ENCODE measurements around the gene EFHD2. TPM values are rescaled to one million over a fixed set of nuclear protein-coding genes. Genes with fewer than 3 reads are reported as not detected.
"Not testable (repeated sequence)": the region's sequence is repeated elsewhere in the genome, so short reads cannot be mapped to it uniquely, and the experiment has no call there.

EFHD2 gene
- total RNA-seq, 1 experiment from 2014 or later: 58.5 TPM

DNA sequence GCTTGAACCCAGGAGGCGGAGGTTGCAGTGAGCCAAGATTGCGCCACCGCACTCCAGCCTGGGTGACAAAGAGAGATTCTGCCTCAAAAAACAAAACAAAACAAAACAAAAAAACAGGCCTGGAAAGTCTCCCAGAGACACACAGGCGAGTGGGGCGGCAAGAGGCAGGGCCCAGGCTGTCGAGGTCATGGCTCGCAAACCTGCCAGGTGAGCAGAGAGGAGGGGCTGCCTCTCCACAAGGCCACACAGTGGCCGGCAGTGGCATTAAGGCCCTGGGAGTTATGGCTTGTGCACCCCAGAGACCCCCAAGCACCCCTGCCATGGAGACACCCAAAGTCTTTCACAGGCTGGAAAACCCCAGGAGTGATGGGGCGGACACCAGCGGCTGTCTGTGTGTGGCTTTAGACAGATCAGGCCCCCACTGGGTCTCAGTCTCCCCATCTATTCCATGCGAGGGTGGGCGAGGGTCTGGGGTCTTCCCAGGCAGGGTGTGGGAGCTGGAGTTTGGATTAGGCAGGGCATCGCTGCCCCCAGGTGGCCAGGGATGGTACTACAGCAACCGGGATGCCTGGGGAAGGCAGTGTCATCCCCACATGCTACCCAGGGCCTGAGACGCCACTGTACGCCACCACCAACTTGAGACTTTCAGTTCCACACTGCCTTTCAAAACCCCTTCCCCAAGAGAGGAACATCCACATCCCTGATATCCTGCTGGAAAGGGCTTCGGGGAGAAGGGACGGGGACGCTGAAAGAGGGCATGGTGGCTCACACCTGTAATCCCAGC lies 21.3 kb downstream of the EFHD2 start:
- no peak for DNase-seq (ENCODE audit: low spot score)

DNA sequence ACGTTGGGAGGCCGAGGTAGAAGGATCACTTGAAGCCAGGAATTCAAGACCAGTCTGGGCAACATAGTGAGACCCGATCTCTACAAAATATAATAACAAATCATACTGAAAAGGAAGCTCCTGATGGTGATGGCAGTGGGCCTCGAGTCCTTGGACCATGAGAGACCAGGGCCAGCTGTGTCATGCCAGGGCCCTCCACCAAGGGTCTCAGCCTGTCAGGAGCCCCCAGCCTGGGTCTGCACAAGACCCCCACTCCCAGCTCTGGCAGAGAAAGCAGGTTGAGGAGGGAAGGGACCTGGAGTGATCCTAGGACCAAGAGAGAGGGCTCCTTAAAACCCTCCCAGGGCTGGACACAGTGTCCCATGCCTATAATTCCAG lies 21.9 kb downstream of the EFHD2 start:
- DNase-seq (ENCODE audit: low spot score): no peak

DNA sequence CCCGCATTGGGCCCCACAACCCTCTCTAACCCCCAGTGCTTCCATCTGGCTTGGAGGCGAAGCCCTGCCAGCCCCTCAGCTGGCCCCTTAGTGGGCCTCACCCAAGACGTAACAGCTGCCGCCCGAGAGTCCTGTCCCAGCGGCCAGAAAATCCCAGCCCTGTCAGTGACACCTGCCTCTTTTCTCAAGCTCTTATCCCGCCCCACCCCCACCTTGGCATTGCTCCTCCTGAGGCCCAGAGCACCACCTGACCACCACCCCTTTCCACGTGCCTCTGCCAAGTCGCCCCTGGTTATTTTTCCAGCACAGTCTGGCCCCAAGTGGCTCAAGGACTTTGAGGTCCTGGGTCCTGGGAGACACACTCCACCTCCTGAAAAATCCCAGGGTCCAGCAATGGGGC lies 22.6 kb downstream of the EFHD2 start:
- no peak for DNase-seq (ENCODE audit: low spot score)

DNA sequence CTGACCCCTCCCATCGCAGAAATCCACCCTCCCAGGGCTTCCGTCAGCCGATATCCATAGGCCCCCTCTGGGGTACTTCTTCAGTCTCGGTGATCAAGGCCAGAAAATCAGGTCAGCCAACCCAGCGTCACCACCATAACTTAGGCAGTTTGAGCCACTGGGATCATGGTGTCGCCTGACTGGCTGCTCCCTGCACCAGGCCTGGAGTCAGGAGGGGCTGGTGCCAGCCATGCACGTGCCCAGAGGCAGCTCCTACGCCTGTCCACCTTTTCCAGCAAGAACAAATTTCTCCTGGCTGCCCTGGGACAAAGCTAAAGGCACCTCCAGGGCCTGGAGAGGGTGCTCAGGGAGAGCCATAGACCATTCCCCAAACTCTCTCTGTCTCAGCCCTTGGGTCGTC lies 23.8 kb downstream of the EFHD2 start:
- no peak for DNase-seq (ENCODE audit: low spot score)

DNA sequence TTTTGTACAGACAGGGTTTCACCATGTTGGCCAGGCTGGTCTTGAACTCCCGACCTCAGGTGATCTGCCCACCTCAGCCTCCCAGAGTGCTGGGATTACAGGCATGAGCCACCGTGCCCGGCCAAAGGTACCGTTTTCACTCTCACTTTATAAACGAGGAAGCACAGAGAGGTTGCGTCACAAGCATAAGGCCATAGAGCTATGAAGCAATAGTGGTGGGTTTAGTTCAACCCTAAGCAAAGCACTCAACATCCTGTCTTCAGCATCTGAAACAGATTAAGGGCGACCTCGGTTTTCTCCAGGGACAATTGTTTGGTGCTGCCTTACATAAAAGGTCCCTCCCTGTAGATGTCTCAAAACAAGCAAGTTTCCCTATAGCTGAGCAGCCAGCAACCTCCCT lies 25.1 kb downstream of the EFHD2 start:
- DNase-seq (ENCODE audit: low spot score): not testable (repeated sequence)

DNA sequence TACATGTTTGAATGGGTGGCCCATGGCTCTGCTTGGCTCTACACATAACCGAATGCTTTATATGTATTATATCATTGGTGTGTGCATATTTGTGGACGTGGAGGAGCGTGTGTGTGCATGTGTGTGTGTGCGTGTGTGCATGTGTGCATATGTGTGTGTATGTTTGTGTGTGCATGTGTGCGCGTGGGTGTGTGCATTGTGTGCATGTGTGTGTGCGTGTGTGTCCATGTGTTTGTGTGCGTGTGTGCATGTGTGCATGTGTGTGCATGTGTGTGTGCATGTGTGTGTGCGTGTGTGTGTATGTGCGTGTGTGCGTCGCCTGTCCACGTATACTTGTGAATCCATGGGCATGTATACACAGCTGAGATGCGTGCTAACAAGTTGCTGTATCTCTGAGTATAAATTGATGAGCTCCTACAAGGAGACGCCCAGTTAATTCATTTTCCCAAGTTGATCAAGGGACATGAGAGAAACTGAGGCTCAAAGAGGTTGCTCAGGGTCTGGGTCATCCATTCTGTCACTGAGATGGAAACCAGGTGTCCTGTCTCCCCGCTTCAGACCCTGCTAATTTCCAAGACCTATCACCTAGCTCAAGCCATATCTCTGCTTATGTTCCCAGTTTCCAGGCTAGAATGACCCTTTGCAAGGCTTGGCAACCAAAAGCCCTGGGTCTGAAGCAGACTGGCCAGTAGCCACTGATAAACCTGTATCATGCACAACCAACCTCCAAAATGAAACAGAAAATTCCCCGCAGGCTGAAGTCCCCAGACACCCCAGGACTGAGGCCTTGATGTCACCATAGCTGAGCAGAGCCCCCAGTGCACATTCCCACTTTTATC lies 25.8 kb downstream of the EFHD2 start:
- DNase-seq (ENCODE audit: low spot score): no peak

DNA sequence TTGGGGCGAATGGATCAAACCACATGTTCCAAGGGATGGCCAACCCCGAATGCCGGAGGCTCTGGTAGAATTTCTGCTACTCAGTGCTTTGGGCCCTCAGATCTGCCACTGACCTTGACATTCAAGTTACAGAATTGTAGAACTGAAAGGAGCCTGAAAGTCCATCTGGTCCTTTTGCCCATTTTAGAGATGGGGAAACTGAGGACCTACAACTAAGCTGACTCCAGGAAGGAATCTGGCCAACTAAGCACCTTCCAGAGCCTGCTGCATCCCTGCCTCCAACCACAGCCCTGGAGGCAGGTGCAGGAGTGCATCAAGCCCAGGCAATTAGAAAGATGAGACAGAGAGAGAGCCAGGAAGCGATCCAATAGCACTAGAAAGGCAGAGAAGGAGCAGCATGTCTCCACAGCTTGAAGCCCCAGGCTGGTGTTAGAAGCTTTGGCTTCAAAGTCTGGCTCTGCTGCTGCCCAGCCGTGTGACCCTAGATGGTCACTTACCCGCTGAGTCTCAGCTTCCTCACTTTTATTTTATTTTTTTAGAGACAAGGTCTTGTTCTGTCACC lies 27.3 kb downstream of the EFHD2 start:
- no peak for DNase-seq (ENCODE audit: low spot score)

DNA sequence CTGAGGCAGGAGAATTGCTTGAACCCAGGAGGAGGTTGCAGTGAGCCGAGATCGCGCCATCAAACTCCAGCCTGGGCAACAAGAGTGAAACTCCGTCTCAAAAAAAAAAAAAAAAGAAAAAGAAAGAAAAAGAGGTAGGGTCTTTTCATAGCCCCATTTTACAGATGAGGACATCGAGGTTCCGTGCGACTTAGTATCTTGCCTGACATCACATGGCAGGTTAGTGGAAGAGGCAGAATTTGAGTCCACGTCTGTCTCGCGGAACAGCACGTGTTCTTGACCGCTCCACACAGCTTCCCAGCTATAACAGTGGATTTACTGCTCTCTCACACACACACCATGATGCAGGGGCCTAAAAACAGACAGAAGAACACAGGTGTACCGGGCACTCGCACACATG lies 29.6 kb downstream of the EFHD2 start:
- DNase-seq (ENCODE audit: low spot score): no peak

DNA sequence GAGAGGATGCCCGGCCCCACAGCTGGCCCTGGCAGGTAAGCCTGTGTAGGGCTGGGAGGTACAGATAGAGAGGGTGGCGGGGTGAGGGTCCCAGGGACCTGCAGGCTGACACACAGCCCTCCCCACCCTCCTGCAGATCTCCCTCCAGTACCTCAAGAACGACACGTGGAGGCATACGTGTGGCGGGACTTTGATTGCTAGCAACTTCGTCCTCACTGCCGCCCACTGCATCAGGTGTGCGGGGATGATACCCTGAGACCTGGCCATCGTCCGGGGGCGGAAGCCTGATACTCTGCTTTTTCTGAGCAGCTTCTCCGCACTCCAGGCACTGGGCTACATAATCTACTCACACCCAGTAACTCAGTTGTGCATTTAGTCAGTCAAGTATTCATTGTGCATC lies 30.7 kb downstream of the EFHD2 start:
- no peak for DNase-seq (ENCODE audit: low spot score)

DNA sequence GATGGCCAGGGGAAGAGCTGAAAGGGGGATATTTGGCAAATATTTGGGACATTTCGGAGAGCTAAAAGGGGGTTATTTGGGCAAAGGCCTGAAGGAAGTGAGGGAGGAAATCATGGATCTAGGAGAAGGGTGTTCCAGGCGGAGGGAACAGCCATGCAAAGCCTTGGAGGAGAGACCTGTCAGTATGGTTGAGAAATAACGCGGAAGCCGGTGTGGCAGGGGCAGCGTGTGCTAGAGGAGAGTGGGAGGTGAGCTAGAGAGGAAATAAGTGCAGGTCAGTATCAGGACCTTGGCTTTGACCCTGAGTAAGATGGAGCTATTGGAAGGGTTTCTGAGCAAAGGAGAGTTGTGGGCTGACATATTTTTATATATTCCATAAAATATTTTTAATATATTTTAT lies 31.6 kb downstream of the EFHD2 start:
- no peak for DNase-seq (ENCODE audit: low spot score)

DNA sequence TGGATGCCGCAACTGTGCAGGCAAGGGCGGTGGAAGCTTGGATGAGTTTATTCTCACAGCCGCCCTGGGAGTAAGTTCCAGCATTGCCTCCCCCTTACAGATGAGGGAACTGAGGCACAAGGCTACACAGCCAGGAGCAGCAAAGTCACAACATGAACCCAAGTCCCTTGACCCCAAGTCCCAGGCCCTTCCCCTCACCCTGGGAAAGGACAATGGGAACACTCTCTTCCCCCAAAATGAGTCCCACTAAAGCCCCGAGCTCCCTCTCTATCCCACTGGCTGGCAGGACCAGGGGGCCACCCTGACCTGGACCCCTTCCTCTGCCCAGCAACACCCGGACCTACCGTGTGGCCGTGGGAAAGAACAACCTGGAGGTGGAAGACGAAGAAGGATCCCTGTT lies 32.4 kb downstream of the EFHD2 start:
- no peak for DNase-seq (ENCODE audit: low spot score)

DNA sequence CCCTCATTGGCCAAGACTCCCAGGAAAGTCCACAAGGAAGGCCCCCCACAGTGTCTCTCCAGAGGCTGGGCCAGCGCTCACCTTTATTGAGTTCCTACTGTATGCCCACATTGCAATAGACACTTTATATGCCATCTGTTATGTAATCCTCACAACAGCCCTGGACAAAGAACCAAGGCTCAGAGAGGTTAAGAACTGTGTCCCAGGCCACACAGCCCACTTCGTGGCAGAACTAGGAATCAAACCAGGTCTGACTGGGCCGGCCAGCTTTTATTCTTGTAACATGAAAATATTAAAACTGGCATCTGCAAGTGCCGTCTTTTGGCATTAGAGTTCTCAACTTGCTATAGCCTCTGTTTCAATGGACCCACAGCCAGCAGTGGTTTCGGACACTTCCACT lies 33.1 kb downstream of the EFHD2 start:
- DNase-seq (ENCODE audit: low spot score): no peak

DNA sequence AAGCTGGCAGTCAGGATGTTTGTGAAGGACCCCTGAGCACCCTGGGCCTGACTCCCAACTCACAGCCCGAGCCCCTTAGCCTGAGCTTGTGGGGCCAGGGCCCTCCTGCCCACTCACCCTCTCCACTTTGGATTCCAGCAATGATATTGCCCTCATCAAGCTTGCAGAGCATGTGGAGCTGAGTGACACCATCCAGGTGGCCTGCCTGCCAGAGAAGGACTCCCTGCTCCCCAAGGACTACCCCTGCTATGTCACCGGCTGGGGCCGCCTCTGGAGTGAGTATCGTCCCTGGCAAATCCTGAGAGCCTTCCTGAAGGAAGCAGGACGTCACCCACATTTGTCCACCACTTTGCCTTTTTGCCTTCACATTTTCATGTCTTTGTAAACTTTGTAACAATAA lies 33.6 kb downstream of the EFHD2 start:
- no peak for DNase-seq (ENCODE audit: low spot score)

DNA sequence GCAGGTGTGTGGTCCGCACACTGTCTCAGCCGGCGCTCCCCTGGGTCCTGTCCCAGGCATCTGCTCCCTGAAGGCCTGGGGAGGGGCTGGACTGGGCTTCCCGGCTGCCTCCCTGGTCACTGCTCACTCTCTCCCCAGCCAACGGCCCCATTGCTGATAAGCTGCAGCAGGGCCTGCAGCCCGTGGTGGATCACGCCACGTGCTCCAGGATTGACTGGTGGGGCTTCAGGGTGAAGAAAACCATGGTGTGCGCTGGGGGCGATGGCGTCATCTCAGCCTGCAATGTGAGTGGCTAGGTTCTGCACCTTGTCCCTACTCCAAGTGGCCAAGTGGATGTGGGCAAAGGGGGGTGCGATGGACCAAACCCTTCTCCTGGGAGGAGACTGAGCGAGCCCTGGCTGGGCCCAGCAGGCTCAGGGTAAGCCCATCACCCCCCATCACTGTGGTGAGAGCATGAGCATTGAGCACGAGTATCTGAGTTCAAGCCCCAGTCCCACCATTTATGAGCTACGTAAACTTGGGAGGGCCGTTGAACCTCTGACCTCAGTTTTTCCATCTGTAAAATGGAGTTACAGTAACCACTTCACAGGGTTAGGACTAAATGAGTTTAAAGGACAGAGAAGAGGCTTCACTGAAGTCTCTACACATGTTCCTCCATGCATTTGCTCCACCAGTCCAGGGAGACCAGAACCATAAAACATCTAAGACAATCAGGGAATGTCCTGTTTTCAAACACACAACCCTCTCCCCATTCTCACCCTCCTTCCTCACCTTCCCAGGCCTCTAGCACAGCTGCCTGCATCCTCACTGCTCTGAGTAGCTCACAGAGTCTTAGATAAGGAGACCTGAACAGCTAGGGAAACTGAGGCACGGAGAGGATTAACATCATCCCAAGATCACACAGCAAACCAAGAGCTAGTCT lies 35.0 kb downstream of the EFHD2 start:
- no peak for DNase-seq (ENCODE audit: low spot score)

DNA sequence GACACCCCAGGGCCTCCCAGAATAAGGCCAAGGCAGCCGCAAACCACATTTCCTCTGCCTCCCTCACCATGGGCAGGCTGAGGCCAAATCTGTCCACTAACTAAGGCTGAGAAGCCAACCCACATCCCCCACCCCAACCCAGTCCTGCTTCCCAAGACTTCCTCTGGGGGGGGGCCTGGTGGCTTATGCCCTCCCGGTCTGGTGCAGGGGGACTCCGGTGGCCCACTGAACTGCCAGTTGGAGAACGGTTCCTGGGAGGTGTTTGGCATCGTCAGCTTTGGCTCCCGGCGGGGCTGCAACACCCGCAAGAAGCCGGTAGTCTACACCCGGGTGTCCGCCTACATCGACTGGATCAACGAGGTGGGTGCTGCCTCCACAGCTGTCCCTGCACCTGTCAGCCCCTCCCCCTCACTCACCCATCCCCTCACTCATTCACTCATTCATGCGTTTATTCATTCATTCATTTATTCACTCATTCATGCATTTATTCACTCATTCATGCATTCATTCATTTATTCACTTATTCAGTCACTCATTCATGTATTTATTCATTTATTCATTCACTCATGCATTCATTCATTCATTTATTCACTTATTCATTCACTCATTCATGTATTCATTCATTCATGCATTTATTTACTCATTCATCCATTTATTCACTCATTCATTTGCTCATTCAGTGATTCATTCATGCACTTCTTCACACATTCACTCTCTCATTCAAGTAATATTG lies 35.9 kb downstream of the EFHD2 start:
- DNase-seq (ENCODE audit: low spot score): no peak

DNA sequence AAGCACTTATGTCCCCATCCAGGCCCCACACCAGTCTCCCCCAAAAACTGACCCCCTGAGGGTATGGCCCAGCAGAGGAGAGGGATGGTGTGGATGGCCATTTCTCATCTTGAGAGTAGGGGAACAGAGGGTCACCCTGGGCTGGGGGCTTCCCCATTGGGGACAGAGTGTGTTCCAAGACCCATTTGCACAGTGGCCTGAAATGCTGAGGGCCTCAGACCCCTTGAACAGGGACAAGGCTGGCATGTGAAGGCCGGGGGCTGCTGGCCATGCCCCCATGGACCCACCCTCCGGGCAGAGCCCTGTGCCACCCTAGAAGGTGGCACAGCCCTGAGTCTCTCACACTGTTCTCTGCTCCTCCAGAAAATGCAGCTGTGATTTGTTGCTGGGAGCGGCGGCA lies 36.5 kb downstream of the EFHD2 start:
- DNase-seq (ENCODE audit: low spot score): no peak

DNA sequence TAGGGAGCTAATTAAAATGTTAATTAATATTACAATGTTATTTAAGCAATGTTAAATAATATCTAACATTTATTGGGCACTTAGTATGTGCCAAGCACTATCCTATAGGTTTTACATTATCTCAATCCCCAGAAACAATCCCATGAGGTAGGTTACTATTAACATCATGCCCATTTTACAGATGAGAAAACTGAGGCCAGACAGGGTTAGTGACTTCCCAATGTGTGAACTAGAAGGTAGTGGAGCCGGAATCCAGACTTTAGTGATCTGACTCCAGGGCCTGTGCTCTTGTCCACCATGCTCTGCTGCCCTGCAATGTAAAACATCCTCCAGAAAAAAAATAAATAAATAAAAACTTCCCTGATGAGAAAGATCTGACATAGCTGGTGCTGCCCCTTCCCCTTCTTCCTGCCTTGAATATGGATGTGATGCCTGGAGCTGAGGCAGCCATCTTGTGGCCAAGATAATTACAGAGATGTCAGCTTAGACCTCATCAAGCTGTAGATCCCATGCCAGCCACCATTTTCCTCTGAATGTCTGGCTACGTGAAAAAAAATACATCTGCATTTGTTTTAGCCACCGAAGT lies 39.3 kb downstream of the EFHD2 start:
- no peak for DNase-seq (ENCODE audit: low spot score)

DNA sequence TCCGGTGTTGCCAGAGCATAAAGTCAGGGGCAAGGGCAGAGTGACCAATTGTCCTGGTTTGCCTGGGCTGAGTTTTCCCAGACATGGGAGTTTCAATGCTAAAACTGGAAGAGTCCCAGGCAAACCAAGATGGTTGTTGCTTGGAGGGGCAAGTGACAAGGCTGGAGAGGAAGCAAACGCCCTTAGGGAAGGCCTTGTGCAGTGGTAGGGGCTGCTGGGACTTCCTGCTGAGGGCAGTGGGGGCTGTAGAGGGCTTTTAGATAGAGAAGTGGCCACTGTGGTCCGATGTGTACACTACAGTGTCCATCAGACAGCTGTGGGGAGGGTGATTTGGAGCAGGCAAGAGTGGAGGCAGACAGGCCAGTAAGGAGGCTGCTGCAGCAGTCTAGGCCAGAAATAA lies 39.9 kb downstream of the EFHD2 start:
- no peak for DNase-seq (ENCODE audit: low spot score)

DNA sequence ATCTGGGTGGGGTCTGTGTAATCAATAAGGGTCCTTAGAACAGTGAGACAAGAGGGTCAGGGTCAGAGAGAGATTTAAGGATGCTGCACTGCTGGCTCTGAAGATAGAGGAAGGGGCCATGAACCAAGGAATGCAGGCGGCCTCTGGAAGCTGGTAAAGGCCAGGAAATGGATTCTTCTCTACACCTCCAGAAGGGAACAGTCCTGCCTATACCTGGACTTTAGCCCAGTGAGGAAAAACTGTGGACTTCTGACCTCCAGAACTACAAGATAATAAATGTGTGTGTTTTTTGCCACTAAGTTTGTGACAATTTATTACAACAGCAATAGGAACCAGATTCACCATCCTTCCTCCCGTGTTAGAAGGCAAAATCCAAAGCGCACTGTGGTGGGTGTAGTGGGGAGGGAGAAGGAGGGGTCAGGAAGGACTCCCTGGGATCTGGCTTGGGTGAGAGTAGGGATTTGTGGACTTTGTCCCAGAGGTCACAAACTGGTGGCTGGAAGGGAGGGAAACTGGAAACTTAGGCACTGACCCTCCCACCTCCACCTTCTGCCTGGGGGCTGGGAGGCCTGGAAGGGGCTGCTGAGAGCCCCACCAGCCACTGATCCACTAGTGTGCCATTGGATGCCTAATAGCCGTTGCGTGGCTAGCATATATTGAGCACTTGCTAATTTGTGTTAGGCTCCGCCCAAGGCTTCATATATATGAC lies 41.5 kb downstream of the EFHD2 start:
- no peak for DNase-seq (ENCODE audit: low spot score)

DNA sequence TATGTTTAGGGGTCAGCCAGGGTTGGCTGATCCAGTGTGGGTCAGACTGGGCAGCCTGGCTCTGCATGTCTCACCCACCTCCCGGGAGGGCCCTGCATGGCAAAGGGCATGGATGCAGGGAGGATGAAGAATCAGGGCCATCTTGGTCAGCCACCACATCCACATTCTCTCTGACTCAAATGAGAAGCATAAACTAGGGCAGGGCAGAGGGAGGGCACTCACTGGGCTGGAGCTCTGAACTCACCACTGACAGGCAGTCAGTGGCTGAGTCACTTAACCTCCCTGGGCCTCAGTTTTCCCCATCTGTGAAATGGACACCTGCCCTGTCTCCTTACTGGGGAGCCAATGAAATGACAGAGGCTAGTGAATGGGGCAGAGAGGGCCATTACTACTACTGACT lies 42.5 kb downstream of the EFHD2 start:
- DNase-seq (ENCODE audit: low spot score): no peak

All from A172 (cell line).